ENCODE measurements around the gene CLDN15.

- no peak for TF ChIP-seq POLR2A (IDR thresholded peaks at IDR 0.05)
- TF ChIP-seq, protein P1, sequence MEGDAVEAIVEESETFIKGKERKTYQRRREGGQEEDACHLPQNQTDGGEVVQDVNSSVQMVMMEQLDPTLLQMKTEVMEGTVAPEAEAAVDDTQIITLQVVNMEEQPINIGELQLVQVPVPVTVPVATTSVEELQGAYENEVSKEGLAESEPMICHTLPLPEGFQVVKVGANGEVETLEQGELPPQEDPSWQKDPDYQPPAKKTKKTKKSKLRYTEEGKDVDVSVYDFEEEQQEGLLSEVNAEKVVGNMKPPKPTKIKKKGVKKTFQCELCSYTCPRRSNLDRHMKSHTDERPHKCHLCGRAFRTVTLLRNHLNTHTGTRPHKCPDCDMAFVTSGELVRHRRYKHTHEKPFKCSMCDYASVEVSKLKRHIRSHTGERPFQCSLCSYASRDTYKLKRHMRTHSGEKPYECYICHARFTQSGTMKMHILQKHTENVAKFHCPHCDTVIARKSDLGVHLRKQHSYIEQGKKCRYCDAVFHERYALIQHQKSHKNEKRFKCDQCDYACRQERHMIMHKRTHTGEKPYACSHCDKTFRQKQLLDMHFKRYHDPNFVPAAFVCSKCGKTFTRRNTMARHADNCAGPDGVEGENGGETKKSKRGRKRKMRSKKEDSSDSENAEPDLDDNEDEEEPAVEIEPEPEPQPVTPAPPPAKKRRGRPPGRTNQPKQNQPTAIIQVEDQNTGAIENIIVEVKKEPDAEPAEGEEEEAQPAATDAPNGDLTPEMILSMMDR (IDR thresholded peaks at IDR 0.05), result no peak
Measured at GRCh38 chr7:101206665-101207042, 30.9 kb downstream of the CLDN15 start.
